H1 (cell line): ENCODE measurements around the gene GPRIN1. TPM values are rescaled to one million over a fixed set of nuclear protein-coding genes. Genes with fewer than 3 reads are reported as not detected.

Experiments used
- CTCF ChIA-PET: fragments of 300-600 bp; sonication (Branson Sonifier 250); formaldehyde crosslinking; loops from one replicate; lab custom pipeline; 2021; ENCODE audit not compliant: partially characterized antibody; lab: Charles Lee
- POLR2A ChIA-PET: fragments of 300-600 bp; sonication (Branson Sonifier 250); formaldehyde crosslinking; loops from one replicate; lab custom pipeline; 2021; ENCODE audit warnings: inconsistent platforms; ENCODE audit not compliant: partially characterized antibody; lab: Charles Lee
- DNase-seq, 2 experiments: peaks; one replicate each; pipeline versions ENCODE4 v3.0.0 to v3.0.0-alpha.2; 2010 to 2022; ENCODE audit warnings: low spot score in 2 of 2, low read depth in 1 of 2, mixed read lengths in 1 of 2
- FAIRE-seq: peaks from 2 replicates; lab custom pipeline; 2011; peaks lifted over from hg19 to GRCh38; lab: Jason Lieb, UNC
- H2AFZ ChIP-seq: 2 replicates; pipeline ENCODE4 v1.8.1; 2012; ENCODE audit warnings: low read length, inconsistent platforms
- H2AK5ac ChIP-seq: 2 replicates; pipeline ENCODE4 v1.6.1; 2013; ENCODE audit warnings: low read depth, low read length
- H2BK120ac ChIP-seq: replicated peaks from 2 replicates; pipeline ENCODE3; 2013; ENCODE audit warnings: low read depth, low read length, inconsistent platforms
- H2BK12ac ChIP-seq: 2 replicates; pipeline ENCODE4 v1.6.1; 2013; ENCODE audit warnings: low read depth, low read length
- H2BK15ac ChIP-seq: 2 replicates; pipeline ENCODE4 v1.6.1; 2013; ENCODE audit warnings: low read length
- H2BK20ac ChIP-seq: 2 replicates; pipeline ENCODE4 v1.6.1; 2013; ENCODE audit warnings: low read length
- H2BK5ac ChIP-seq: 2 replicates; pipeline ENCODE4 v1.6.1; 2013; ENCODE audit warnings: low read depth, low read length
- H3K14ac ChIP-seq: 2 replicates; pipeline ENCODE4 v1.6.1; 2013; ENCODE audit warnings: inconsistent platforms; ENCODE audit not compliant: insufficient read length
- H3K18ac ChIP-seq: 2 replicates; pipeline ENCODE4 v1.6.1; 2013; ENCODE audit warnings: low read length; ENCODE audit errors: extremely low read depth
- H3K23ac ChIP-seq: 2 replicates; pipeline ENCODE4 v1.6.1; 2013; ENCODE audit warnings: inconsistent platforms; ENCODE audit not compliant: insufficient read length
- H3K23me2 ChIP-seq: 2 replicates; pipeline ENCODE4 v1.6.1; 2013; ENCODE audit warnings: low read depth, low read length
- H3K27ac ChIP-seq: 2 replicates; pipeline ENCODE4 v1.6.1; 2011; ENCODE audit warnings: low read depth, low read length, inconsistent platforms
- H3K27me3 ChIP-seq, 4 experiments: replicated peaks in 1 of 4; 1 replicate in 1 of 4; 2 replicates in 3 of 4; pipeline versions ENCODE4 v1.6.1 to v1.8.1; 2011 to 2013; ENCODE audit warnings: low read length in 3 of 4, mild to moderate bottlenecking in 3 of 4, inconsistent platforms in 2 of 4, mixed read lengths in 2 of 4, moderate library complexity in 1 of 4; ENCODE audit not compliant: control insufficient read depth in 3 of 4, insufficient read depth in 3 of 4; ENCODE audit errors: extremely low read depth in 1 of 4
- H3K36me3 ChIP-seq, 4 experiments: 2 replicates each; pipeline versions ENCODE4 v1.6.1 to v1.8.1; 2011 to 2013; ENCODE audit warnings: mild to moderate bottlenecking in 4 of 4, low read length in 3 of 4, moderate library complexity in 2 of 4, control low read depth in 1 of 4, inconsistent platforms in 1 of 4; ENCODE audit not compliant: insufficient read depth in 4 of 4, control insufficient read depth in 2 of 4
- H3K4ac ChIP-seq: replicated peaks from 2 replicates; pipeline ENCODE3; 2013; ENCODE audit warnings: low read length, low read depth, mixed read lengths, inconsistent platforms; ENCODE audit not compliant: insufficient read length
- H3K4me1 ChIP-seq, 4 experiments: replicated peaks in 1 of 4; 1 replicate in 1 of 4; 2 replicates in 3 of 4; pipeline versions ENCODE4 v1.6.1 to v1.8.1; 2011 to 2013; ENCODE audit warnings: low read length in 3 of 4, inconsistent platforms in 2 of 4, mixed read lengths in 1 of 4; ENCODE audit not compliant: insufficient read depth in 4 of 4, control insufficient read depth in 3 of 4
- H3K4me2 ChIP-seq, 2 experiments: 2 replicates each; pipeline versions ENCODE4 v1.6.1 to v1.8.1; 2011 to 2013; ENCODE audit warnings: low read depth in 2 of 2, low read length in 2 of 2, control low read depth in 1 of 2, inconsistent platforms in 1 of 2, mild to moderate bottlenecking in 1 of 2; ENCODE audit not compliant: insufficient read depth in 1 of 2
- H3K4me3 ChIP-seq, 4 experiments: fragments of 200-600, 300-600 bp in 1 of 4; sonication (generic), shearing (Covaris generic), sonication (Bioruptor Twin) in 1 of 4; 2 replicates each; pipeline versions ENCODE4 v1.5.1 to v1.8.1; 2011 to 2016; ENCODE audit warnings: low read length in 4 of 4, low read depth in 3 of 4, control low read depth in 2 of 4, inconsistent platforms in 2 of 4, mild to moderate bottlenecking in 2 of 4, mixed read lengths in 1 of 4, moderate library complexity in 1 of 4; ENCODE audit not compliant: insufficient read depth in 2 of 4; ENCODE audit errors: extremely low read depth in 1 of 4
- H3K56ac ChIP-seq: replicated peaks from 2 replicates; pipeline ENCODE3; 2013; ENCODE audit warnings: low read depth, mild to moderate bottlenecking, mixed read lengths, low read length, inconsistent platforms; ENCODE audit not compliant: insufficient read length
- H3K79me1 ChIP-seq: 2 replicates; pipeline ENCODE4 v1.6.1; 2013; ENCODE audit warnings: low read depth, low read length, control low read depth
- H3K79me2 ChIP-seq, 2 experiments: 2 replicates each; pipeline versions ENCODE4 v1.6.1 to v1.8.1; 2012 to 2013; ENCODE audit warnings: low read length in 2 of 2, mild to moderate bottlenecking in 2 of 2, inconsistent platforms in 1 of 2; ENCODE audit not compliant: insufficient read depth in 2 of 2, control insufficient read depth in 1 of 2
- H3K9ac ChIP-seq, 4 experiments: replicated peaks in 1 of 4; 1 replicate in 1 of 4; 2 replicates in 3 of 4; pipeline versions ENCODE4 v1.6.1 to v1.8.1; 2011 to 2013; ENCODE audit warnings: low read depth in 3 of 4, low read length in 3 of 4, control low read depth in 2 of 4, mild to moderate bottlenecking in 2 of 4, moderate library complexity in 2 of 4, inconsistent platforms in 1 of 4; ENCODE audit errors: extremely low read depth in 1 of 4
- H3K9me3 ChIP-seq, 2 experiments: 2 replicates each; pipeline versions ENCODE4 v1.6.1 to v1.8.1; 2012 to 2013; ENCODE audit warnings: mild to moderate bottlenecking in 2 of 2, moderate library complexity in 2 of 2, control low read depth in 1 of 2, inconsistent platforms in 1 of 2, low read depth in 1 of 2, low read length in 1 of 2, mixed read lengths in 1 of 2; ENCODE audit not compliant: insufficient read depth in 2 of 2
- H4K20me1 ChIP-seq, 2 experiments: replicated peaks in 1 of 2; 2 replicates each; pipeline versions ENCODE3 to v1.8.1; 2011 to 2013; ENCODE audit warnings: inconsistent platforms in 2 of 2, low read length in 2 of 2, mild to moderate bottlenecking in 1 of 2; ENCODE audit not compliant: insufficient read depth in 2 of 2, control insufficient read depth in 1 of 2
- H4K5ac ChIP-seq: 2 replicates; pipeline ENCODE4 v1.6.1; 2013; ENCODE audit warnings: low read length, low read depth, mixed read lengths, inconsistent platforms; ENCODE audit not compliant: insufficient read length
- H4K8ac ChIP-seq: 2 replicates; pipeline ENCODE4 v1.8.0; 2013; ENCODE audit warnings: mild to moderate bottlenecking, moderate library complexity, low read length, inconsistent platforms; ENCODE audit not compliant: insufficient read depth; ENCODE audit errors: extremely low read depth
- H4K91ac ChIP-seq: replicated peaks from 2 replicates; pipeline ENCODE3; 2013; ENCODE audit warnings: low read length, mixed read lengths, inconsistent platforms; ENCODE audit not compliant: insufficient read length
- BCL11A ChIP-seq, 2 experiments: IDR thresholded peaks; one replicate each; pipeline ENCODE4 v1.6.1; 2011; ENCODE audit warnings: low read depth in 2 of 2, low read length in 2 of 2, mild to moderate bottlenecking in 2 of 2
- CEBPB ChIP-seq: IDR thresholded peaks from 2 replicates; pipeline ENCODE4 v1.6.1; 2012; ENCODE audit warnings: low read depth, low read length
- CHD2 ChIP-seq: IDR thresholded peaks from 2 replicates; pipeline ENCODE4 v1.6.1; 2012; ENCODE audit warnings: low read length, improper control_type of control experiment
- EZH2 ChIP-seq: fragments of 200-600 bp; sonication (generic); IDR thresholded peaks from 2 replicates; pipeline ENCODE4 v1.7.1; 2012; ENCODE audit warnings: low read depth, mild to moderate bottlenecking, moderate library complexity, low read length, inconsistent platforms; ENCODE audit not compliant: severe bottlenecking
- KDM1A ChIP-seq: fragments of 200-600, 300-600 bp; sonication (generic); IDR thresholded peaks from 2 replicates; pipeline ENCODE4 v1.7.1; 2016; ENCODE audit warnings: mild to moderate bottlenecking, low read length, borderline replicate concordance
- MAFK ChIP-seq: IDR thresholded peaks from 2 replicates; pipeline ENCODE4 v1.6.1; 2012; ENCODE audit warnings: low read depth, mild to moderate bottlenecking, improper control_type of control experiment, low read length
- NRF1 ChIP-seq: IDR thresholded peaks from 2 replicates; pipeline ENCODE4 v1.6.1; 2011; ENCODE audit warnings: mild to moderate bottlenecking, low read depth, low read length, improper control_type of control experiment
- SRF ChIP-seq: IDR thresholded peaks from 2 replicates; pipeline ENCODE4 v1.6.1; 2011; ENCODE audit warnings: mild to moderate bottlenecking, low read depth, low read length, moderate library complexity
- TBP ChIP-seq: IDR thresholded peaks from 2 replicates; pipeline ENCODE4 v1.6.1; 2011; ENCODE audit warnings: low read depth, low read length, improper control_type of control experiment
- TCF12 ChIP-seq: IDR thresholded peaks from 2 replicates; pipeline ENCODE4 v1.6.1; 2011; ENCODE audit warnings: low read depth, mild to moderate bottlenecking, low read length
- WGBS, 2 experiments: shearing (Covaris generic) in 1 of 2; methylation state at CpG; one replicate each; pipeline versions ENCODE4 v1.1.6 to v1.1.7; 2013 to 2015; ENCODE audit warnings: low lambda C conversion rate in 2 of 2, mixed read lengths in 2 of 2, inconsistent platforms in 1 of 2, low coverage in 1 of 2, missing lambda C conversion rate in 1 of 2; ENCODE audit not compliant: insufficient replicate concordance in 2 of 2, insufficient coverage in 1 of 2, insufficient read length in 1 of 2; ENCODE audit errors: extremely low coverage in 1 of 2, missing lambda C conversion rate in 1 of 2; 5-methylcytosine and 5-hydroxymethylcytosine counted together
- polyA plus RNA-seq, 7 experiments: library from polyadenylated mRNA; depleted of rRNA in 3 of 7; stranded (reverse) in 5 of 7; unstranded in 2 of 7; fragments of >200 nt in 5 of 7; fragments of 200-250 nt in 2 of 7; gene quantifications; 1 replicate in 5 of 7; 2 replicates in 1 of 7; 4 replicates in 1 of 7; pipeline versions ENCODE4 v1.2.1 to v1.2.3, GENCODE V29; 2011 to 2013; ENCODE audit warnings: missing spikeins in 2 of 7, mixed read lengths in 2 of 7
- total RNA-seq: library from RNA; stranded (reverse); fragmentation: NEBNext Ultra II Directional; extraction: Animal tissue kit (Norgen Biotek cat#: 25700); gene quantifications from 2 replicates; pipeline ENCODE4 v1.2.1, GENCODE V29; 2021

Gene GPRIN1
- total and polyA plus RNA-seq, 2 of the 8 experiments (the other 6 are each of a cell fraction or from before 2014, with no cell fraction given): 3.3 to 12.0 TPM

DNA sequence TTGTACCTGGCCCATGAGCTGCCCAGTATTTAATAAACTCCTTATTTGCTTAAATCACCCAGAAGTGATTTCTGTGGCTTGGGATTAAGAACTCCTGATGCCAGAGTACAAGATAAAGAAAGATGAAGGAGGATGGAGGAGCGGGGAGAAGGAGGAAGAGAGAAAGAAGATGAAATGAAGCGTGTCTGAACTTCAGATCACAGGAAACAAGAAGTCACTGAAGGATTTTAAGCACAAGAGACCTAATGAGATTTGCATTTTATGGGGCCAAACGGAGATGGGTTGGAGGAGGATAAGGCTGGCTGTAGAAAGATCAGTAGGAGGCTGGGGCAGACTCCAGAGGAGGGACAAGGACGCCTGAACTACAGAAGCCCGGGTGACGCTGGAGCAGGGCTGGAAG, 23.6 kb upstream of the GPRIN1 start:
- Histone ChIP-seq H4K8ac (no peak overlapping the region), H2AFZ (no peak overlapping the region), H3K23me2 (peaks cover 16% of the 10 kb centered on the region), H2BK12ac (no peak overlapping the region), H2BK20ac (no peak overlapping the region), H2BK15ac (no peak overlapping the region), H4K91ac (no peak overlapping the region), H3K14ac (no peak overlapping the region), H3K4ac (no peak overlapping the region), H2AK5ac (no peak overlapping the region), H3K4me3 (no peak overlapping the region), H4K5ac (no peak overlapping the region), H3K9me3 (peaks cover 0 to 3% of the 10 kb centered on the region in 2 experiments; a peak in 1 of 4 replicates), H3K9ac (no peak overlapping the region), H3K4me2 (no peak overlapping the region), H4K20me1 (no peaks in the 10 kb centered on the region), H2BK5ac (no peak overlapping the region), H2BK120ac (no peak overlapping the region), H3K79me1 (no peaks in the 10 kb centered on the region), H3K18ac (no peak overlapping the region), H3K27ac (no peak overlapping the region), H3K4me1 (peaks cover 5 to 29% (median 8%) of the 10 kb centered on the region in 4 experiments), H3K36me3 (no peaks in the 10 kb centered on the region), H3K23ac (no peak overlapping the region), H3K79me2 (no peaks in the 10 kb centered on the region), H3K27me3 (peaks cover 3 to 29% (median 27%) of the 10 kb centered on the region in 4 experiments), H3K56ac (no peak overlapping the region)
- TF ChIP-seq EZH2 (no peak), TCF12 (no peak), SRF (no peak), CHD2 (no peak), CEBPB (no peak), TBP (no peak), NRF1 (no peak), MAFK (no peak), KDM1A (no peak), BCL11A (IDR thresholded peaks at IDR 0.05; ENCODE audit: low read depth in 2 of 2, low read length in 2 of 2) (no peak)
- DNase-seq: no peak
- CTCF ChIA-PET: interaction anchor here (1.1 to 2.0 kb wide), 2 partner anchors 10 to 62 kb away, joined by 3 to 6 read pairs; no protein-coding TSS in a partner anchor
- POLR2A ChIA-PET: no interaction called here
- FAIRE-seq: no peak
- 62% methylated on average over 6 of the region's 6 CpGs; no CpG with 5 or more reads in 1 of the 2 experiments for WGBS, 2 experiments
